DMS 273 treated with DMSO at 0.1 percent for 48 hours (cell line): Measurements from ENCODE around the gene C5orf24.
"Not testable (repeated sequence)": the region's sequence is repeated elsewhere in the genome, so short reads cannot be mapped to it uniquely, and the experiment has no call there.

ENCODE experiments used
- DNase-seq: peaks from one replicate; lab custom pipeline; 2025; lab: John Stamatoyannopoulos, UW

C5orf24 gene

DNA sequence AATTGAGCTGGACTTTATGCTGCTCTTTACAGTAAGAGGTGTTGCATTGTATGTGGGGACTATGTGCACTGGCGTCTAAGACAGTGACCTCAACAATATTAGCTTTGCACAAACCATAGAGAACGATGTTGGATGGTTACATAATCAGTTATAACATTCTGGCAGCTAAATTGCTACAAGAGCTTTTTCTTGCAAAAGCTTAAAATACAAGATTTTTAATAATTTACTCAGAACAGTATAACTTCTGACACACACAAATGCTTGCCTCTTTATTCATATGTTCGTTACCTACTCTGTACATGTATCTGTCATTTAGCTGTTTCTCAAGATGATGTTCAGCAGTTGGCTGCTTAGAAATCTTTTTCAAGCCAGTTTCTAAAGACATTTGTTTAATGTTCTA is 11.6 kb downstream of the C5orf24 start:
- no peak for DNase-seq

DNA sequence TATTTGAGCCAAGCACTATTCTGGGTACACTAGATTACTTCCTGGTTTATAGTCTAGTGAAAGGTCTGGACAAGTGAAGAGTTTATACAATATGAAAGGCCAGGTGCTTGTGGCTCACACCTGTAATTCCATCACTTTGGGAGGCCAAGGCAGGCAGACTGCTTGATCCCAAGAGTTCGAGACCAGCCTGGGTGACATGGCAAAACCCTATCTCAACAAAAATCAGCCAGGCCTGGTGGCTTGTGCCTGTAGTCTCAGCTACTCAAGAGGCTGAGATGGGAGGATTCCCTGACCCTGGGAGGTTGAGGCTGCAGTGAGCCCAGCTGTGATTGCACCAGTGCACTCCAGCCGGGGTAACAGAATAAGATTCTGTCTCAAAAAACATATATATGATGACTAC is 18.9 kb downstream of the C5orf24 start:
- no peak for DNase-seq

DNA sequence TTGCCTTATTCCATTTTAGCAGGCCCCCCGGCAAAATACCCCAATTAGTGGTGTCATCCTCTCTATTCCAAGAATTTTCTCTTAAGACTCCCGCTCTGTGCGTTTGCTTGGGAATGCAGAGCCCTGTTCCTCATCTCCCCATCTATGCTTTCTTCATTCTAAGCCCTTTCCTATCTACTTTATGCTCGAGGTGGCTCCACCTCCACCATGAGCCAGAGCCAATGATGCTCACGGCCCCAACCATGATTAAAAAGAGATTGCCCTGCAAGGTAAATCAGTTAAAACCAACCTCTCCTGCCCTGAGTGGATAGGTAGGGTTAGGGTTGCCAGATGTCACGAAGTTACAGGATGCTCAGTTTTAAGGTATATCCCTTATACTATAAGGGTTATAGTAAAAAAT is 27.7 kb downstream of the C5orf24 start:
- no peak for DNase-seq

DNA sequence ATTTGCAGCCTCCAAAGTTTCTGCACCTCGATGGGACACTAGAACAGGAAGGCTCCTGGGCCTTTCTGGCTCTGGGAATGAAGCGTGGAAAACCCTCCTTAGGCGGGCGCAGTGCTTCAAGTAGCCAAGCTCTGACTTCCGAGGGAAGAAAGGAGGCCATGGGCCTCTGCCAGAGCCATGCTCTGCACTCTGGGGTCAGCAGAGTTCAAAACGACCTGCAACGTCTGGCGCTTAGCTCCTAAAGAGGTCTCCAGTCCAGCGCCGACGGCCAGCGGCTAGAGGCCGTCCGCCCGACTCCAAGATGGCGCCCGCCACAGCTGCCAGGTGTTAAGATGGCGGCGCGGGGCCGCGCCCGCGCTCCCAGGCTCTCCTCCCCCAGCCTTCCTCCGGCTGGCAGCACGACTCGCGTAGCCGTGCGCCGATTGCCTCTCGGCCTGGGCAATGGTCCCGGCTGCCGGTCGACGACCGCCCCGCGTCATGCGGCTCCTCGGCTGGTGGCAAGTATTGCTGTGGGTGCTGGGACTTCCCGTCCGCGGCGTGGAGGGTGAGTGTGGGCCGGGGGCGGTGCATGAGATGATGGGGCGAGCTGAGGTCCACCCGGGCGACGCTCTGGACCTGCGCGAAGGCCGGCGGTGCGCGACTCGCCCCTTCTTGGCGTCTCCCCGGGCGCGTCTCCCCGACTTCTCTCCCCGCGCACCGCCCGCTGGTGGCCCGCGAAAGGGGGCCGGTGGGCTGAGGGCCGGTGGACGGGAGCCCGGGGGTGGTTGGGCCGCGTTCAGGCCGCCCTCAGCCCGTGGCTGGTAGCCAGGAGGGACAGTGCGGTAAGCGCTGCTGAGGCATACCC is 28.4 kb downstream of the C5orf24 start, which contains the start of gene TXNDC15:
TXNDC15 (plus strand) TSS at position 385 of the 844 bp plus-strand sequence; CDS start at position 442, 57 bp downstream.
- peak; percentile 34 for DNase-seq

DNA sequence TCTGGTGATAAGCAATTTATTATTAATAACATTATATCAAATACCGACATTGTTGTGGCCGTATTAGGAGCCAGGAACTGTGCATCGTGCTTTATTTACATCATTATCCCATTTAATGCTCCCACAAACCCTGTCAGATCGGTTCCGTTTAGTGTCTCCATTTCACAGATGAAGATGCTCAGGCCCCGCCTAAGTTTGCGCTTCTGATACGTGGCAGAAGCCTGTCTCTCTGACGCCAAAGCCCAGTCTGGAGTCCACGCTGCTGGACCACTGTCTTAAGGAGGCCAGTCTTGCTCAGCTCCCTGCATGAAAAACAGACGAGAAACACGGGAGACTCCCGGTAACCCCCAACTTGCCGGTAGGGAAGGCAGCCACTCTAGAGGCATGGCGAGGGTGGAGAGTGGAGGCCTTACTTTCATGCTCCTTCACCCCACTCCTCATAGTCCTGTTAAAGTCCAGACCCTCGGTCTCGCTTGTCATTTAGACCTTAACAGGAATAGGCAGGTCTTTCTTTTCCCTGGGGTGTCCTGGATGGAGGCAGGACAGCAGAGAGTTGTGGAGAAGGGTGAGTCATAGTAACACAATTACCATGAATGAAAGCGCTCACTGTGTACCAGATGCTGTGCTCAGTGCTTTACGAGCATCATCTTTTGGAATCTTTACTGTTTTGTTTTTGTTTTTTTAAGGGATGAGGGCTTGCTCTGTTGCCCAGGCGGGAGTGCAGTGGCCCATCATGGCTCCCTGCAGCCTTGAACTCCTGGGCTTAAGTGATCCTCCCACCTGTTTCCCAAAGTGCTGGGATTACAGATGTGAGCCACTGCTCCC is 29.3 kb downstream of the C5orf24 start:
- DNase-seq, result no peak

DNA sequence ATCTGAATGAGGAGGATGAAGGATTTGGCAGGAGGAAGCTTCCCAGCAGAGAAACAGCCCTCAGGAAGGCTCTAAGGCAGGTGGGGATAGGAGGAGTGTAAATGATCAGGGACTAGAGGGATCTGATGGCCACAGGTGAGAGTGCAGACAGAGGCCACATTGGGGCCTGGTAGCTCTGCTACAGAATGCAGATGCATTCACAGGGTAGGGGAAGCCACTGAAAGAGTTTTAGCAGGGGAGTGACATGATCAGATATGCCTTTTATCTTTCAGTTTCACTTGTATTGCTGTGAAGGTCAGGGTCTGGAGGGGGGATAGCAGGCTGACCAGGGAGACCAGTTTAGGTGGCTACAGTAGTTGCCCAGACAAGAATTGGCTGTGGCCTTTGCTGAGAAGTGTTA is 31.4 kb downstream of the C5orf24 start:
- DNase-seq, result no peak

DNA sequence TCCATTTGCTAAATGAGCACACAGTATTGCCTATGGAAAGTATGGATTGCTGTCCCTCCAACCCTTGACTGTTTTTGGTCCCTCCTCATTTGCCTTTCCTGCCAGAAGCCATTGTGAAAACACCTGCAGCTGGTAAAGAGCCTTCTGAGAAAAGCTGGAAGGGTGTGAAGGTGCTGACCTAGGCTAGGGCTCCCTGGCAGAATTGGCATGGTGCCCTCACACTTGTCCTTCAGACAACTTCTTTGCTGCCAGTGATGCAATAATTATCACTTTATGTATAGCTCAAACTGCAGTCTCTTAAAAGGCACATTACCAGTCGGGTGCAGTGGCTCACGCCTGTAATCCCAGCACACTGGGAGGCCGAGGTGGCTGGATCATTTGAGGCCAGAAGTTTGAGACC is 32.6 kb downstream of the C5orf24 start:
- no peak for DNase-seq

DNA sequence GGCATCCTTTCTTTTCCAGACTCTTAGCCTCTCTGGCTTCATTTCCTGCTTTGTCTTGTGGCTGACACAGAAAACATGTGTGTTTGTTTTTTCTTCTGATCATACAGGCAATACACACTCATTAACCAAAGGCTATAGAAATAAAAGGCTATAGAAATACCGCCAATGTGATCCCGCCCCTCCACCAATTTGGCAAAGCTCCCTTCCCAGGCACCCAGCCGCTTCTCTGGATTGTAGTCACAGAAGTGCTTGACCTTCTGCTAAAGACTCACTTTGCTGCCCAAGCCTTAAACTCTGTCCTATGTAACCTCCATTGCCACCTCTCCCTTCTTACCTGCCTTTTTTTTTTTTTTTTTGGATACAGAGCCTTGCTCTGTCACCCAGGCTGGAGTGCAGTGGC is 33.7 kb downstream of the C5orf24 start:
- DNase-seq, result no peak

DNA sequence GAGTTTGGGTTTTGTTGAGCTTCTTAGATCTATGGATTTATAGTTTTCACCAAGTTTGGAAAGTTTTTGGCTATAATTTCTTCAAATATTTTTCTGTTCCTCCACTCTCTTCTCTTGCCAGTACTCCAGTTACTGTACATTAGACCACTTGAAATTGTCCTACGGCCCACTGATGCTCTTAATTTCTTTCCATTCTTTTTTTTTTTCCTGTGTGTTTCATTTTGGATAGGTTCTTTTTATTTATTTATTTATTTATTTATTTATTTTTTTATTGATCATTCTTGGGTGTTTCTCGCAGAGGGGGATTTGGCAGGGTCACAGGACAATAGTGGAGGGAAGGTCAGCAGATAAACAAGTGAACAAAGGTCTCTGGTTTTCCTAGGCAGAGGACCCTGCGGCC is 35.2 kb downstream of the C5orf24 start:
- not testable (repeated sequence) for DNase-seq

DNA sequence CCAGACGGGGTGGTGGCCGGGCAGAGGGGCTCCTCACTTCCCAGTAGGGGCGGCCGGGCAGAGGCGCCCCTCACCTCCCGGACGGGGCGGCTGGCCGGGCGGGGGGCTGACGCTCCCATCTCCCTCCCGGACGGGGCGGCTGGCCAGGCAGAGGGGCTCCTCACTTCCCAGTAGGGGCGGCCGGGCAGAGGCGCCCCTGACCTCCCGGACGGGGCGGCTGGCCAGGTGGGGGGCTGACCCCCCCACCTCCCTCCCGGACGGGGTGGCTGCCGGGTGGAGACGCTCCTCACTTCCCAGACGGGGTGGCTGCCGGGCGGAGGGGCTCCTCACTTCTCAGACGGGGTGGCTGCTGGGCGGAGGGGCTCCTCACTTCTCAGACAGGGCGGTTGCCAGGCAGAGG is 35.9 kb downstream of the C5orf24 start:
- not testable (repeated sequence) for DNase-seq

DNA sequence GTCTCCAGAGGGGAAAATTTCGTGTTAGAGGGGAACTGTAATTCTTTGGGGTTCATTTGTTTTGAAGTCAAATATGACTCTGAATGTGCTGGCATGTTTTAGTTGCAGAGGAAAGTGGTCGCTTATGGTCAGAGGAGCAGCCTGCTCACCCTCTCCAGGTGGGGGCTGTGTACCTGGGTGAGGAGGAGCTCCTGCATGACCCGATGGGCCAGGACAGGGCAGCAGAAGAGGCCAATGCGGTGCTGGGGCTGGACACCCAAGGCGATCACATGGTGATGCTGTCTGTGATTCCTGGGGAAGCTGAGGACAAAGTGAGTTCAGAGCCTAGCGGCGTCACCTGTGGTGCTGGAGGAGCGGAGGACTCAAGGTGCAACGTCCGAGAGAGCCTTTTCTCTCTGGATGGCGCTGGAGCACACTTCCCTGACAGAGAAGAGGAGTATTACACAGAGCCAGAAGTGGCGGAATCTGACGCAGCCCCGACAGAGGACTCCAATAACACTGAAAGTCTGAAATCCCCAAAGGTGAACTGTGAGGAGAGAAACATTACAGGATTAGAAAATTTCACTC is 41.9 kb downstream of the C5orf24 start:
- DNase-seq, result no peak

DNA sequence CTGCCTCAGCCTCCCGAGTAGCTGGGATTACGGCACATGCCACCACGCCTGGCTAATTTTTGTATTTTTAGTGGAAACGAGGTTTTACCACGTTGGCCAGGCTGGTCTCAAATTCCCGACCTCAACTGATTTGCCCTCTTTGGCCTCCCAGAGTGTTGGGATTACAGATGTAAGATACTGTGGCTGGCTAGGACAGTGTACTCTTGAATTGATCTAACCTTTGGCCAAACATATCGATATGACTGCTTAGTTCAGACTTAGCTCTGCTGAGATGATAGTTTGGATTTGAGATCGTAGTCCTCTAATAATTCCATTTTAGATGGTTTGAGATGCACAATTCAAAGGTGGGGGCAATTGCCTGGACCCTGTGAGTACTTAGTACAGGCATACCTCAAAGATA is 43.6 kb downstream of the C5orf24 start:
- DNase-seq, result no peak

DNA sequence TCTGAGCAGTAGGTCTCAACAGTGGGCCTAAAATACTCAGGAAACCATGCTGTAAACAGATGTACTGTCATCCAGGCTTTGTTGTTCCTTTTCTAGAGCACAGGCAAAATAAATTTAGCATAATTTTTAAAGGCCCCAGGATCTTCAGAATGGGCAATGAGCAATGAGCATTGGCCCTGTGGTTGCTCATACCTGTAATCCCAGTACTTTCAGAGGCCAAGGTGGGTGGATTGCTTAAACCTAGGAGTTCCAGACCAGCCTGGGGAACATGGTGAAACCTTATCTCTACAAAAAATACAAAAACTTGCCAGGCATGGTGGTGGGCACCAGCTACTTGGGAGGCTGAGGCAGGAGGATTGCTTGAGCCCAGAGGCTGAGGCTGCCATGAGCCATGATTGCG is 45.7 kb downstream of the C5orf24 start:
- no peak for DNase-seq

DNA sequence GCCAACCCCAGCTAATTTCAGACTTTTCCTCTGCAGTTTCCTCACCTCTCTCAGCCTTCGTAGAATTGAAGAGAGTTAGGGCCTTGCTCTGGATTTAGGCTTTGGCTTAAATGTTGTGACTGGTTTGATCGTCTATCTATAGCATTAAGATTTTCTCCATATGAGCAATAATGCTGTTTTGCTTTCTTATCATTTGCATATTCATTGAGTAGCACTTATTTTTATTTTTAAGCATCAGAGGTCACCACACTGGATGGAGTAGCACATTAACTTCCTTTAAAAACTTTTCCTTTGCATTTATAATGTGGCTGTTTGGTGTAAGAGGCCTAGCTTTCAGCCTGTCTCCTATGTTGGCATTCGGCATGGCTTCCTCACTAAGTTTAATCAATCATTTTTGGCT is 46.5 kb downstream of the C5orf24 start:
- no peak for DNase-seq

DNA sequence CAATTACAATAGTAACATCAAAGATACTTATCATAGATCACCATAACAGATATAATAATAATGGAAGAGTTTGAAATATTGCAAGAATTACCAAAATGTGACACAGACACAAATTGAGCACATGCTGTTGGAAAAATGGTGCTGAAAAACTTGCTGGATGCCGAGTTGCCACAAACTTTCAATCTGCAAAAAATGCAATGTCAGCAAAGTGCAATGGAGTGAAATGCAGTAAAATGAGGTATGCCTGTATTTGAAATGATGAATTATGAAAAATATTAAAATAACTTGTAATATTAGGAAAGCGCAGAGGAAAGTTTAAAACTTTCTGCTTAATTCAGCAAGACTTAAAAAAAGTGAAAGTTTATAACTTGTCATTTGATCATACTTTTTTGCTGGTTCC is 47.2 kb downstream of the C5orf24 start:
- no peak for DNase-seq

DNA sequence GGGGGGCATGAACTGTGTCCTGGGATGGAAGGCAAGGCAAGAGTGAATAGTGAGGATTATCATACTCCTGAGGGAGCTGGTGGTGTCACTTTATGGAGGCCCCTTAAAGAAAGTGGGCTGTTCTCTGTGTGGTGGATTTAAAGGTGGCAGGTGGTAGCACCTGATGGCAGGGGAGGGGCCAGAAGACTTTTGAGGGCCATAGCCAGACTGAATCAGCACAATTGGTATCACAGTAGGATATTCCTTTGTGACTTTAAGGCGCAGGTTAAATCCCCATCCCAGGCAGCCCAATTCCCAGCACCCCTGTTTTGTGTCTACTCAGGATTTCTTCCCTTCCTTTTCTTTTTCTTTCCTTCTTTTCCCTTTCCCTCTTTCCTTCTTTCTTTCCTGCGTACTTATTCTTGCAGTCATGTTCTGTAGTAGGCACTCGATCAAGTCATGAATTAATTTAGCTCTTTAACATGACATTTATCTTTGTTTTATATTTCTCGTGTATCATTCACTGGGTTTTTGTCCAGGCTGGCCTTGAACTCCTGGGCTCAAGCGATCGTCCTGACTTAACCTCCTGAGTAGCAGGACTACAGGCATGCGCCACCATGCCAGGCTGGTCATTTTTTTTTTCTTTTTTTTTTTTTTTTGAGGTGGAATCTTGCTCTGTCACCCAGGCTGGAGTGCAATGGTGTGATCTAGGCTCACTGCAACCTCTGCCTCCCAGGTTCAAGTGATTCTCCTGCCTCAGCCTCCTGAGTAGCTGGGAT is 48.2 kb downstream of the C5orf24 start:
- DNase-seq, result no peak

DNA sequence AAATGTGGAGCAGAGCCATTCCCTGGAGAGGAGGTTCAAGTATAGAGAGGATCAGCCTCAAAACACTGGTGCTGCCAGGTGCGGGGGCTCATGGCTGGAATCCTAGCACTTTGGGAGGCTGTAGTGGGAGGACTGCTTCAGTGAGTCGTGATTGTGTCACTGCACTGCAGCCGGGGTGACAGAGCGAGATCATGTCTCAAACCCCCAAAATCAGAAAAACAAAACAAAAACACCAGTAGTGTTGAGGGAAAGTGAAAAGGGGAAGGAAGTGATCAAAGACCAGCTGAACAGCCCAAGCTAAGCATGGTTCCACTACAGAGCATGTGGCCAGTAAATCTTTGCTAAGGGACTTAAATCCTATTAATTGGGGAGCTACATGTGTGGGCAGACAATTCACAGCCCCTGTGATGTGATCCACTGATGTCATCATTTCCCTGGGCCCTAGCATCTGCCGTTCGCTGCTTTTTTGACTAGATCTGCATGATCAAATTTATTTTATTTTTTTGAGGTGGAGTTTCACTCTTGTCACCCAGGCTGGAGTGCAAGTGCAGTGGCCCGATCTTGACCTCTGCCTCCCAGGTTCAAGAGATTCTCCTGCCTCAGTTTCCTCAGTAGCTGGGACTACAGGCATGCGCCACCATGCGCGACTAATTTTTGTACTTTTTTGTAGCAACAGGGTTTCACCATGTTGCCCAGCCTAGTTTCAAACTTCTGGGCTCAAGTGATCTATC is 56.5 kb downstream of the C5orf24 start:
- no peak for DNase-seq

DNA sequence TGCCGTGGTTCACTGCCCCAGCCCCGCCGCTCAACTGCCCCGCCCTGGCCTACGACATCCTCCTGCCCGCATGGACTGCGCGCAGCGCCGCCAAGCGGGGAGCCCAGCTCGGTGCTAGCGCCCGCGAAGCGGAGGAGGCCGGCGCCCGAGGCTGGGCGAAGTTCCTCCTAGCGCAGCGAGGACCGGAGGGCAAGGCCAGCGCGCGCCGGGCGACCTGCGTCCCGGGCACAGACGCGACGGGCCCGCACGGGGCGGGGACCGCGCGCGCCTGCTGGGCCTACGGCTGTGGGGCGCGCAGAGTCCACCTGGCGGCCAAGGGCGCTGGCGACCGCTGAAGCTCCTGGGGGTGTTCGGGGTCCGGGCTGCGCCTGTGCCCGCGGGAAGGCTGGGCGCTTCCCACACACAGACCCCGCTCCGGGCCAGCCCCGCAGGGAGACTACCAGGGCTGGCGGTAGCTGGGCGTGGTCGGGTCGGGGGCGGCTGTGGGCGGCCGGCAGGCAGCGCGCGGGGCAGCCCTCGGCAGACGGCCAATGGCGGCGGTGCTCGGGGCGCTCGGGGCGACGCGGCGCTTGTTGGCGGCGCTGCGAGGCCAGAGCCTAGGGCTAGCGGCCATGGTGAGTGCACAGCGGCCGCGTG is 59.0 kb downstream of the C5orf24 start, which contains the start of gene PCBD2:
PCBD2 (plus strand) TSS at position 522 of the 636 bp plus-strand sequence; CDS start at position 531, 9 bp downstream.
- DNase-seq, result peak; percentile 81

DNA sequence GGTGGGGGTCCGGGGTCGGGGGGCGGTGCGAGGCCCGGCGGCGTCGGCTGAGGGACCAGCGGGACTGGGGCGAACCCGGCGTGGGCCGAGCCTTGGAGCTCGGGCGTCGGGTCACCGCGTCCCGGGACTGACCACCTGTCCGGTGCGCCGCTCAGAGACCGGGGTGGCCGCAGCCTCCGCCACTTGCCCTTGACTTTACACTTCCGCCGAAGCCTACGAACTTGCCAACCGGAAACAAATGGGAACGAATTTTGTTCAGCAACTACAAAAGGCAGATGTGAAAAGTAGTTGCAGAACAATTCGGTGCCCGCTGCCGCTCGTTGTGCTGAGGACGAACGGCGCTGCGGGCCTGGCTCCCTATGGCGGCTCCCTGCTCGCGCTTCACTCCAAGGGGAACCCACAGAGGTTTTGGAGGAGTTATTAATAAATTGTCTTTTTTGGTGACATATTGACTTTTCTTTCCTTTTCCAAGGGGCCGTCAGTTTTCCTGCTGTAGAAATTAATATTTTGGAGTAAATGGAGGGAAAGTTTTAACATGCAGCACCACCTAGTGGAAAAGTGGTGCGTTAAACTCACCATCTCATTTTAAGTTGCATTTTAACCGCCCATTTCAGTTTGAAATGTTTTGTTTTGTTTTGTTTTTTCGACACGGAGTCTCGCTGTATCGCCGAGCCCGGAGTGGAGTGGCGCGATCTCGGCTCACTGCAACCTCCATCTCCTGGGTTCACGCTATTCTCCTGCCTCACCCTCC is 59.7 kb downstream of the C5orf24 start:
- DNase-seq, result peak; percentile 63

DNA sequence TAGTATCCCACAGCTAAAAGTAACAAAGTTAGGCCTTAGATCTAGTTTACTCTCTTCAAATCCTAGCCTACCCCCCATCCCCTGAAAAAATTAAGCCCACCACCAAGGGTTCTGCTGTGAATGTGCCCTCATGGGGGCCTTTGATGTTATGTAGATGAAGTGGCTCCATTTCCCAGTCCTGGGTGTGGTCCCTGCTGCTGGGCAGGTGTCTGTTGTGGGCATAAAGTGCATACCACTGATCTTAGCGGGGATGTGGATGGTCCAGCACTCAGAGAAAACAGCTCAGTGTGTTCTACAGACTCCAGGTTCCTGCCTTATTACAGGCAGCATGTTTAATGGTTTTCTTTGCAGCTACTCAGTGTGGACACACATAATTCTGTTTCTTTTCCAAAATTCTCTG is 61.0 kb downstream of the C5orf24 start:
- no peak for DNase-seq
